ENCODE results near the gene DCST2.
A peak's percentile ranks its signal among the peaks of the same experiment; 100 is the strongest.

The DCST2 gene

DNA sequence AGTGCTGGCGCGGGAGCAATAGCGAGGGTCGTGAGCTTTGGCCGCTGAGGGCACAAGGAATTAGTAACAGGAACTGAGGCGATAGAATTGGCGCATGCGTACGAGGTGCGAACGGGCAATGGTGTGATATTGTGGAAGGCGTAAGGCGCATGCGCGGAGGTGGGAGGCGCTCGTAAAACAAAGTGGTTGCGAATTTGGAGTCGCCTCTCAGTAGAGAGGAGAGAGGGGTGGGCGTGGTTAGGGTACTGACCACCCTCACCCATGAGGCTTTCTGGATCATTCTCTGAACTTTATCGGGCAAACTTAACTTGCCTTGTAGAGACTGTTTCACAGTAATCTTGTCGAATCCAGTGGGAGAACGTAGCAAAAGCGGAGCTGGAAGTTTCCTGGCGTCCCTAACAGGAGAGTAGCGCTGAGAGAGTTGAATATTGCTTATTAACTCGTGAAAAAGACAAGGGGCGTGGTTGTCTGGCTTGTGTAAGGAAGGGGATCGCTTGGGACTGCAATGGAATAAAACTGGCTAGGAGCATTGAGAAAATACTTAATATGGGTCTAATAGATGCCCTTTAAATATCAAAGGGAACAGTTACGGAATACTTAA lies 58.7 kb downstream of the DCST2 start:
- peak; percentile 92 for DNase-seq (ENCODE audit: low read depth)

DNA sequence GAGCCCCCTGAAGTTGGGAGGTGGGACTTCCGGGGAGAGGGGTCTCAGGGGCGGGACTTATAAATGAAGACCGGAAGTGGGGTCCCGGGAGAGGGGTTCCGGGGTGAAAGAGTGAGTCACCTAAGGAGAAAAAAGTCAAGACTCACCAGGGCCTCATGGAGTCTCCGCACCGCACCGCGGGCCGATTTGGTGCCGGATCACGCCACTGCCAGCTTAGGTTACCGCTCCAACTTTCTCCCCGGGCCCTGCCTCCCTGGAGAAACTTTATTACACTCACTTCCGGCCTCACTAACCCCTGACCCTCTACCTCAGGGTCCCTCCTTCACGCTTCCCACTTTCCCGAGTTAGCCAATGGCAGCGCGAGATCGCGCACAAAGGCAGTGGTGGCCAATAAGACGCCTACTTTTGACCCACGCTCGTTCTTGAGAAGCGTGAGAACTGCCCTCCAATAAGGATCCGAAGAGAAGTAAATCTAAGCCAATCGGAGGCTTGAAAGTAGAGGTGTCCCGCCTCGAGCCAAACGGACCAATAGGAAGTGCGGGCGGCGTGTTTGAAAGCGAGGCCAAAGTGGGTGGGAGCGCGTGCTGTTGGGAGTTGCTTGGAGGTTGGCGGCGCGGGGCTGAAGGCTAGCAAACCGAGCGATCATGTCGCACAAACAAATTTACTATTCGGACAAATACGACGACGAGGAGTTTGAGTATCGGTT lies 59.3 kb downstream of the DCST2 start, which contains the start of gene CKS1B:
CKS1B (plus strand) TSS at position 580 of the 706 bp plus-strand sequence; CDS start at position 645, 65 bp downstream.
- DNase-seq (ENCODE audit: low read depth): peak; percentile 88

DNA sequence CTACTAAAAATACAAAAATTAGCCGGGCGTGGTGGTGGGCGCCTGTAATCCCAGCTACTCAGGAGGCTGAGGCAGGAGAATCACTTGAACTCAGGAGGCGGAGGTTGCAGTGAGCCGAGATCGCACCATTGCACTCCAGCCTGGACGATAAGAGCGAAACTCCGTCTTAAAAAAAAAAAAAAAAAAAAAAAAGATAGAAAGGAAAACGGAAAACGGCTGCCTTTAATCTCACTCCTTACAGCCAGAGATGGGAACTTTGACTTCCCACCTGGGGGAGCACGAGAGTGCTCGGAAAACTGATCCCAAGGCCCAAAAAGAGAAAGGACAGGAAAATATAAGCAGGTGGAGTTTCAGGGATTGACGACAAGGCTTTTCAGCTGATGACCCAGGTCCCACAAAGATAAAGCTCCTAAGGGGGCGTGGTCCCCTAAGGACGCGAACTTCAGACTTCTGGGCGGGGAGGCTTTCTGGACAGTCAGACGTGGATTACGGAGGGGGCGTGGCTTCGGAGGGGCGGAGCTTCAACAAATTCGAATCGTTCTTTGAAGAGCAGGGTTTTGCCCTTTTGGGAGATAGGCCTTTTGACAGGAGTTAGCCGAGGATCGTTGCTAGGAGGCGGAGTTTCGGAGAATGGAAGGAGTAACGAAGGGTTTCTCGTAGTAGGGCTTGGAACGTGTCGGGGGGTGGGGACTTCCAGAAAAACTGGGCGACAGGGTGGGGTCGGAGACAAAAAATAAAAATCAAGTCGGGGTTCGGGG lies 60.1 kb downstream of the DCST2 start:
- DNase-seq (ENCODE audit: low read depth): peak; percentile 87

DNA sequence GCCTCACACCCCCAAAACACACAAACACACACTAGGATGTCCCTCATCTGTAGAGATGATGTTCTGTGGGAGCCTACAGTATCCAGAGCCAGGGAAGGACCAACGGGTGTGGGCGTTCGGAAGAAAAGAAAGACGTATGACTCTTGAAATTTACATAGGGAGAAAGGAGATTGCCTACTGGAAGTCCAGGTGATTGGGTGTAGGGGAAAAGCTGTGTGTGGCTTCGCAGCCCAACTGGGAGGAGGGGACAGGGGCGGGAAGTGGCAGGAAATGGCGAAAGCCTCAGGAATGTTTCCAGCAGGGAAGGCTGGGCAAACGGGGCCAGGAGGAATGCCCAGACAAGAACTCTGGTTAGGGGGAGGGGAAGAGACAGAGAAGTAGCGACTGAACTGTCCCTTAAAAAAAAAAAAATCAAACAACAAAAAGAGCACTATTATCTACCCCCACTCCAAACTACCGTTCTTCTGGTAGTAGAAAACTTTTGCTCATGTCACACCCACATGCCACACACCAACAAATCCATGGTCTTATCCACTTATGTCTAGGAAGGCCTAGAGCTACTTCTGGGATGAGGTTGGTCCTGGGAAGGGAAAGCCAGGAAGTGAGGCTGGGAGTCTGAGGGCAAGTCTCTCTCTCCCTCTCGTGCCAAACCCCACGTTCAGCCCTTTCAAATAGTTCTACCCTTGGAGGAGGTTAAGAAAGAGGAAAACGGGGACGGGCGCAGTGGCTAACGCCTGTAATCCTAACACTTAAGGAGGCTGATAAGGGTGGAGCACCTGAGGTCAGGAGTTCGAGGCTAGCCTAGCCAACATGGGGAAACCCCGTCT lies 60.9 kb downstream of the DCST2 start:
- DNase-seq (ENCODE audit: low read depth): no peak

DNA sequence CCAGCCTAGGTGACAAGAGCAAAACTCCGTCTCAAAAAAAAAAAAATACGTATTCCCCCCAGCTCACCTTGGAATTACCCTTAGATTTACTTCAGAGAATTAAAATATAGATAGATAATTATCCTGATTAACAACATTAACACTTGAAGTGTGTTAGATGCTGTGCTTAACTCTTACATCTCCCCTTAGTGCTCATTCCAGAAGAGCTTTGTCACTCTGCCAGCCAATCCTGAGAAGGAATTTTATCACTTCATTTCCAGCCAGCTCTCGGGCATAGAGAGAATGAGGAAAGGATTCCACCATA lies 61.4 kb downstream of the DCST2 start:
- no peak for DNase-seq (ENCODE audit: low read depth)

DNA sequence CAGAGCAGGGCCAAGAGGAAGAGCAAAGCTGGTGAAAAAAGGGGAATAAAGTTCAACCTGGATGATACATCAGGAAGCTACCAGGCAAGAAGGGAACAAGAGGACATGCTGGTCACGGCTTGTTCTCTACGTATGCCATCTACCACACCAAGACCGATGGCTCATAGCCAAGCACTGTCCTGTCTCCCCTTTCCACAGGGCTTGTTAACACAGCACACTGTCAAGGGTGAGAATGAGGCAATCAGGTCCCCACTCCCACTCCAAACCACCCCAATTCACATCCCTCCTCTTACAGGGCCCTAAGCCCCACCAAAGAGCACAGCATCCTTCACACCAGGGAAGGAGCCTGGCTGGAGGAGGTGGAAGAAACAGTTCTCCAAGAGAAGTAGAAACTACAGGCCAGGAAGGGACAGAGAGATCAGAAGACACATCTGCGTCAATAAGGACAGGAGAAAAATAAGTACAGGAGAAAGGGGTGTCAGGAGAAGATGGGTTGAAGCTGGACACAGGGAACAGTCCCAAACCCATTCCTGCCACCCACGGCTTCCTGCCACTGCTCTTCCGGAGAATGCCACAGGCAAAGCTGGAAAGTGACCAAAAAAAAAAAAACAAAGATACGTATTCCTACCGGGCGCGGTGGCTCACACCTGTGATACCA lies 62.1 kb downstream of the DCST2 start:
- DNase-seq (ENCODE audit: low read depth): no peak

DNA sequence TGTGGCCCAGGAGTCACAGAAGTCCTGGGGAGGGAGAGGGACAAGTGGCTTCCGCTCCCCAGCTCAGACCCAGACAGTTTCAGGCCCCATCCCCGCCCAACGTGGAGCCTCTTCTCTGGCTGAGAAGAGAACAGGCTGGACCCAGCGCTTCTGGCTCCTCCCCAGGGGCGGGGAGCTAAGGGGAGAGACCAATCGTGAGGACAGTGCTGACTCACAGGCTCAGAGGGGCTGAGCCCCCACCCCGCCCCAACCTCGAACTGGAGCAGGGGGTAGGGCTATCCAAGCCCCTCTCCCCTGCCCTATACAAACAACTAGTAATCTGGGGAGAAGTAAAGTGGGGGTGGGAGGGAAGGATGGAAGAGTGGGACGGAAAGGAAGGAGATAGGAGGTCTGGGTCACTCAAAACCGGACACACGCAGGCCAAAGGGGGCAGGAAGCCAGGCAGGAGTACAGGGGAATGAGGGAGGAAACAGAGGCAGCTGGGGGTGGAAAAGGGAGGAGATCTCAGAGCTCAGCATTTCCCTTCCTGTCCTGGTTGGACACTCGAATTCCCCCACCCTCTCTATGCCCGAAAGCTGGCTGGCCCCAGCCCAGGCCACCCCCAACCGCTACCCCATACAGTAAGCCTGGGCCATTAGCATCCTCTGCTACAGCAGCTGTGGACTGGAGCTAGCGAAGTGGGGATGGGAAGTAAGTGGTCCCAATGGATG lies 62.8 kb downstream of the DCST2 start, which contains the start of gene SHC1:
SHC1 (minus strand) TSS at position 117 of the 710 bp plus-strand sequence. CDS start 221 bp downstream, outside the sequence.
- no peak for DNase-seq (ENCODE audit: low read depth)

DNA sequence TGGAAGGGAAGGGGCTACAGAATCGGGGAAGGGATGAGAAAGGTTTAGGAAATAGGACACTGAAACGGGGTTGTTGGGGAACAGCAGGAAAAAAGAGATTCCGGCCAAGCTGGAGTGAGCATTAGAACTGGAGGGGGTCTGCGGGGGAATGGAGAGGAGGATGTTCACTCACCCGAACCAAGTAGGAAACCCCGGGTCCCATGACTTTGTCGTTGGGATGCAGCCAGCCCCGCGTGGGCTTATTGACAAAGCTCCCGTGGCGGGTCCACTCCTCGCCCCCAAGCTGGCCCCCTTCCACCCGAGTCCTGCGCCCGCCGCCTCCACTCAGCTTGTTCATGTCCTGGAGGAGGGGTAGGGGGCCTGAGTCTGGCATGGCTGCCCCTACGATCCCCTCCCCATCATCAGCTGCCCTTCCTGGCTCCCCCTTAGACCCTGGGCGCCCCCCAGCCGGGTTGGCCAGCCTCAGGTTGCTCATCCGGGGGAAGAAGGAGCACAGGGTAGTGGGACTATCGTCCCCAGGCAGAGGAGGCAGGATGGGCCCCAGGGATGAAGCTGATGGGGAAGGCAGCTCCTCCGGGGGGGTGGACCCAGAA lies 63.6 kb downstream of the DCST2 start:
- DNase-seq (ENCODE audit: low read depth): no peak

DNA sequence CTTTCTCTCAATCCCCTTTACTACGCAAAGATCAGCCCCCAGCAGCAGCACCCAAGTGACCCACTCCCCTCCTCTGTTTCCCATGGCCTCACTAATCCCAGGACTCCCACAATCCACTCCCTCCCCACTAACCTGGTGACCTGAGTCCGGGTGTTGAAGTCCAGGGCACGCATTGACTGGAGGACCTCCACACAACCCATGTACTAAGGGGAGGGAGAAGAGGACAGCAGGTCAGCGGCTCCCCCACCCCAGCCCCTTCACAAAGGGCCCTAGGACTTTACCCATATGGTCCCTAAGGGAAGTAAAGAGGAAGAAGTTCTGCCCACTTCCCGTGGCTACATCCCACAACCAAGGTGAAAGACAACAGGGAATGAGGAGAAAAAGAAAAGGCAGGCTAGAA lies 64.3 kb downstream of the DCST2 start:
- DNase-seq (ENCODE audit: low read depth): no peak

DNA sequence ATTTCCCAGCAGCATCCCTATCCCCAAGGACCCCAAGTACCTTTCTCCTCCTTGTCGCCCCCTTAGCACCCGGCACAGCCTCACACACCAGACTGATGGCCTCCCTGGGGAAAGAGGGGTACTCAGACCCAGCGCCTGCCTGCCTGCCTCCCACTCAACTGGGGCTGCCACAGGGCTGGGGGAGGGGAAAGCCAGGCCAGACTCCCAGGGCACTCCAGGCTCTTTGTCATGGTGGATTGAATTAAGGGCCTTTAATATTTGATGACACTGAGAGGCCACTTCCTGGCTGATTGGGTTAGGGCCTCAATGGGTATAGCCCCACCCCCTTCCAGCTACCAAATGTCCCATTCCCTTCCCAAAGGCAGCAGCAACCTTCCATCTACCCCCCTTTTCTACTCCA lies 64.8 kb downstream of the DCST2 start:
- DNase-seq (ENCODE audit: low read depth): no peak

All from activated gamma-delta T cell treated with anti-CD3 and anti-CD28 coated beads, Interleukin-2, amount 50 U/mL, for 16 hours (primary cell).